GM21447 (cell line): Measurements from ENCODE around the gene DHRSX.
"Not testable (repeated sequence)": the region's sequence is repeated elsewhere in the genome, so short reads cannot be mapped to it uniquely, and the experiment has no call there.

ENCODE experiments used
- ATAC-seq: cut with Tn5 transposase; IDR thresholded peaks from one replicate; pipeline ENCODE4 v1.9.1; 2021; ENCODE audit not compliant: unreplicated experiment

The DHRSX gene

GRCh38 chrX:2477313-2477712, 23.5 kb downstream of the DHRSX start:
- ATAC-seq: not testable (repeated sequence)

- no peak for ATAC-seq
Observed at GRCh38 chrX:2474963-2475726, 25.6 kb downstream of the DHRSX start.

GRCh38 chrX:2474280-2474962, 26.4 kb downstream of the DHRSX start:
- ATAC-seq: no peak

GRCh38 chrX:2473064-2473463, 27.7 kb downstream of the DHRSX start:
- not testable (repeated sequence) for ATAC-seq

GRCh38 chrX:2471641-2472040, 29.1 kb downstream of the DHRSX start:
- no peak for ATAC-seq

- not testable (repeated sequence) for ATAC-seq
Observed at GRCh38 chrX:2471126-2471525, 29.6 kb downstream of the DHRSX start.

- ATAC-seq: not testable (repeated sequence)
Observed at GRCh38 chrX:2469852-2470251, 30.9 kb downstream of the DHRSX start.

- no peak for ATAC-seq
Observed at GRCh38 chrX:2469196-2469685, 31.5 kb downstream of the DHRSX start.

- ATAC-seq: no peak
Observed at GRCh38 chrX:2468261-2469195, 32.2 kb downstream of the DHRSX start.

GRCh38 chrX:2466876-2467656, 33.7 kb downstream of the DHRSX start:
- no peak for ATAC-seq

- no peak for ATAC-seq
Observed at GRCh38 chrX:2464677-2465166, 36.1 kb downstream of the DHRSX start.

- ATAC-seq: no peak
Observed at GRCh38 chrX:2463973-2464676, 36.7 kb downstream of the DHRSX start.

GRCh38 chrX:2463481-2463880, 37.3 kb downstream of the DHRSX start:
- not testable (repeated sequence) for ATAC-seq

- ATAC-seq: no peak
Observed at GRCh38 chrX:2462780-2463179, 38.0 kb downstream of the DHRSX start.

GRCh38 chrX:2462074-2462473, 38.7 kb downstream of the DHRSX start:
- ATAC-seq: no peak

- no peak for ATAC-seq
Observed at GRCh38 chrX:2461711-2462016, 39.1 kb downstream of the DHRSX start.

GRCh38 chrX:2460821-2461710, 39.7 kb downstream of the DHRSX start:
- ATAC-seq: not testable (repeated sequence)

- ATAC-seq: not testable (repeated sequence)
Observed at GRCh38 chrX:2460048-2460447, 40.7 kb downstream of the DHRSX start.

- ATAC-seq: no peak
Observed at GRCh38 chrX:2458309-2458708, 42.5 kb downstream of the DHRSX start.
